MCF 10A (cell line): ENCODE results near the gene VPS13C. TPM values are rescaled to one million over a fixed set of nuclear protein-coding genes. Genes with fewer than 3 reads are reported as not detected.

ENCODE experiments used
- BruUV-seq: library from RNA; stranded (reverse); fragments of 400-500 nt; replicated peaks from 2 replicates; lab custom pipeline; 2021; lab: Mats Ljungman, UMichigan
- CTCF ChIA-PET: fragments of 300-600 bp; sonication (Branson Sonifier 250); formaldehyde crosslinking; extraction: SDS; loops from one replicate; lab custom pipeline; 2021; ENCODE audit warnings: antibody characterized with exemption, inconsistent platforms; lab: Yijun Ruan, JAX
- POLR2A ChIA-PET: fragments of 300-600, 350-650 bp; sonication (Branson Sonifier 250); formaldehyde crosslinking; extraction: SDS; loops from one replicate; lab custom pipeline; 2020; ENCODE audit warnings: antibody characterized with exemption, inconsistent platforms; lab: Yijun Ruan, JAX
- DNase-seq: peaks from one replicate; pipeline ENCODE4 v3.0.0-alpha.2; 2018; ENCODE audit not compliant: unreplicated experiment
- H3K27ac Mint-ChIP-seq: one replicate; pipeline ENCODE4 v1.8.0; 2022; ENCODE audit warnings: mild to moderate bottlenecking, low read depth, mixed read lengths; ENCODE audit not compliant: unreplicated experiment
- H3K27me3 Mint-ChIP-seq: one replicate; pipeline ENCODE4 v1.8.0; 2022; ENCODE audit warnings: mixed read lengths; ENCODE audit not compliant: insufficient read depth, unreplicated experiment
- H3K36me3 Mint-ChIP-seq: one replicate; pipeline ENCODE4 v1.8.0; 2022; ENCODE audit warnings: mild to moderate bottlenecking, moderate library complexity, mixed read lengths; ENCODE audit not compliant: insufficient read depth, unreplicated experiment
- H3K4me1 Mint-ChIP-seq: one replicate; pipeline ENCODE4 v1.8.0; 2022; ENCODE audit warnings: mixed read lengths; ENCODE audit not compliant: insufficient read depth, unreplicated experiment
- H3K4me3 Mint-ChIP-seq: one replicate; pipeline ENCODE4 v1.8.0; 2022; ENCODE audit warnings: mild to moderate bottlenecking, moderate library complexity, mixed read lengths; ENCODE audit not compliant: unreplicated experiment
- H3K9me3 Mint-ChIP-seq: one replicate; pipeline ENCODE4 v1.8.0; 2022; ENCODE audit warnings: mixed read lengths; ENCODE audit not compliant: unreplicated experiment
- CTCF ChIP-seq: fragments of 200-600 bp; IDR thresholded peaks from one replicate; pipeline ENCODE4 v1.8.0; 2022; ENCODE audit warnings: antibody characterized with exemption, mild to moderate bottlenecking; ENCODE audit not compliant: unreplicated experiment
- intact Hi-C: fragments of 100-400 bp; cut with micrococcal nuclease; formaldehyde crosslinking; loops from 2 replicates; pipeline ENCODE4 v1.14.1; 2022
- total RNA-seq: library from RNA; stranded (reverse); gene quantifications from 2 replicates; pipeline ENCODE4 v1.2.3, GENCODE V29; 2022

The VPS13C gene
- total RNA-seq, 1 experiment from 2014 or later, result 47.4 TPM

GRCh38 chr15:62068071-62068809, 8.0 kb upstream of the VPS13C start:
- Mint-ChIP-seq H3K4me3 (no peak overlapping the region), H3K9me3 (no peaks in the 10 kb centered on the region), H3K4me1 (peaks cover 16% of the 10 kb centered on the region), H3K27me3 (peaks cover 10% of the 10 kb centered on the region), H3K36me3 (no peaks in the 10 kb centered on the region), H3K27ac (no peak overlapping the region)
- DNase-seq, result peak; percentile 22
- intact Hi-C loops, result no loop called here
- POLR2A ChIA-PET, result interaction anchor here (0.8 to 1.3 kb wide), 2 partner anchors 8 to 1623 kb away, joined by 3 read pairs; partner anchors contain the start of gene VPS13C
- BruUV-seq, result no TSS peak
- TF ChIP-seq CTCF, result no peak
- CTCF ChIA-PET, result interaction anchor here (0.9 kb wide), 1 partner anchor 69 kb away, joined by 5 read pairs; no protein-coding TSS in a partner anchor

GRCh38 chr15:62067448-62068044, 7.3 kb upstream of the VPS13C start:
- H3K36me3 Mint-ChIP-seq, result no peaks in the 10 kb centered on the region
- no peak for TF ChIP-seq CTCF
- no peak overlapping the region for H3K27ac Mint-ChIP-seq
- no peaks in the 10 kb centered on the region for H3K9me3 Mint-ChIP-seq
- peaks cover 21% of the 10 kb centered on the region for H3K4me1 Mint-ChIP-seq
- ChIA-PET CTCF (interaction anchor here (0.6 kb wide), 1 partner anchor 1593 kb away, joined by 3 read pairs; no protein-coding TSS in a partner anchor), POLR2A (no interaction called here)
- intact Hi-C loops, result no loop called here
- DNase-seq, result no peak
- H3K4me3 Mint-ChIP-seq, result peak overlapping the region; percentile 75
- BruUV-seq, result no TSS peak
- peaks cover 10% of the 10 kb centered on the region for H3K27me3 Mint-ChIP-seq

- no peak within 1 kb of the TSS for H3K27ac Mint-ChIP-seq
- DNase-seq, result peak; percentile 63
- H3K27me3 Mint-ChIP-seq, result peaks cover 10% of the 10 kb centered on the region
- peak within 1 kb of the TSS; percentile 75 for H3K4me3 Mint-ChIP-seq
- no peaks in the 10 kb centered on the region for H3K9me3 Mint-ChIP-seq
- H3K36me3 Mint-ChIP-seq, result no peaks in the 10 kb centered on the region
- peaks cover 24% of the 10 kb centered on the region for H3K4me1 Mint-ChIP-seq
- TF ChIP-seq CTCF, result no peak
- ChIA-PET CTCF (interaction anchor here (0.6 kb wide), 1 partner anchor 1593 kb away, joined by 3 read pairs; no protein-coding TSS in a partner anchor), POLR2A (interaction anchor here (1.3 kb wide), 1 partner anchor 9 kb away, joined by 5 read pairs; no protein-coding TSS in a partner anchor)
- no TSS peak for BruUV-seq
- intact Hi-C loops, result no loop called here
These were observed 6.6 kb upstream of the VPS13C start, which contains the start of gene C2CD4A for GRCh38 chr15:62066663-62067447. Gene C2CD4A, plus strand, starts transcription at chr15:62066977. Its CDS starts 637 bp downstream, at chr15:62067614.
